Muscle of leg (tissue), 11 donors: ENCODE data around the gene AKAP13. TPM values are rescaled to one million over a fixed set of nuclear protein-coding genes. Genes with fewer than 3 reads are reported as not detected.

Experiments
- DNase-seq: peaks from one replicate; pipeline ENCODE4 v3.0.0; 2013
- H3K27ac ChIP-seq: one replicate; pipeline ENCODE4 v1.5.1; 2013; ENCODE audit warnings: mild to moderate bottlenecking, low read length, control low read depth
- H3K27me3 ChIP-seq: one replicate; pipeline ENCODE4 v1.6.1; 2013; ENCODE audit warnings: low read length; ENCODE audit not compliant: control insufficient read depth, insufficient read depth
- H3K36me3 ChIP-seq: one replicate; pipeline ENCODE4 v1.6.1; 2013; ENCODE audit warnings: low read length; ENCODE audit not compliant: control insufficient read depth, insufficient read depth
- H3K4me1 ChIP-seq: one replicate; pipeline ENCODE4 v1.6.1; 2013; ENCODE audit warnings: low read length; ENCODE audit not compliant: control insufficient read depth, insufficient read depth
- H3K4me3 ChIP-seq: one replicate; pipeline ENCODE4 v1.5.1; 2013; ENCODE audit warnings: low read length, control low read depth
- H3K9me3 ChIP-seq: replicated peaks from 2 replicates; pipeline ENCODE4 v1.6.1; 2013; ENCODE audit warnings: low read depth, low read length; ENCODE audit not compliant: control insufficient read depth
- WGBS: methylation state at CpG from one replicate; pipeline ENCODE4 v1.1.5; 2013; ENCODE audit warnings: missing lambda C conversion rate; ENCODE audit not compliant: insufficient coverage; 5-methylcytosine and 5-hydroxymethylcytosine counted together
- polyA plus RNA-seq, 8 donors: library from polyadenylated mRNA; unstranded; fragments of 120-200 nt; gene quantifications; one replicate each; pipeline versions ENCODE4 v1.2.1 to v1.2.3, GENCODE V29; 2013; ENCODE audit warnings: inconsistent platforms in 1 of 8, low replicate concordance in 1 of 8; ENCODE audit not compliant: insufficient read length in 8 of 8, insufficient read depth in 1 of 8
- total RNA-seq: library from RNA; stranded (reverse); fragments of 120-200 nt; gene quantifications from one replicate; pipeline ENCODE4 v1.2.4, GENCODE V29; 2013

The AKAP13 gene
- total and polyA plus RNA-seq, 9 donors = 65.2 to 90.9 (median 80.1) TPM

- WGBS = 70% methylated on average over 4 of the region's 8 CpGs
- Histone ChIP-seq H3K4me3 (no peak overlapping the region), H3K4me1 (peaks cover 17% of the 10 kb centered on the region), H3K27me3 (no peaks in the 10 kb centered on the region), H3K27ac (peak overlapping the region; percentile 73), H3K9me3 (no peaks in the 10 kb centered on the region), H3K36me3 (no peaks in the 10 kb centered on the region)
- peak; percentile 90 for DNase-seq
Observed at GRCh38 chr15:85504749-85505676, 124.6 kb downstream of the AKAP13 start.

GRCh38 chr15:85507114-85507513 is 126.7 kb downstream of the AKAP13 start:
- H3K4me1 ChIP-seq = peaks cover 11% of the 10 kb centered on the region
- no peaks in the 10 kb centered on the region for H3K9me3 ChIP-seq
- no peak overlapping the region for H3K27ac ChIP-seq
- H3K4me3 ChIP-seq = no peak overlapping the region
- H3K36me3 ChIP-seq = no peaks in the 10 kb centered on the region
- no CpG with 5 or more reads among the region's 2 CpGs for WGBS
- no peaks in the 10 kb centered on the region for H3K27me3 ChIP-seq
- DNase-seq = no peak

DNA sequence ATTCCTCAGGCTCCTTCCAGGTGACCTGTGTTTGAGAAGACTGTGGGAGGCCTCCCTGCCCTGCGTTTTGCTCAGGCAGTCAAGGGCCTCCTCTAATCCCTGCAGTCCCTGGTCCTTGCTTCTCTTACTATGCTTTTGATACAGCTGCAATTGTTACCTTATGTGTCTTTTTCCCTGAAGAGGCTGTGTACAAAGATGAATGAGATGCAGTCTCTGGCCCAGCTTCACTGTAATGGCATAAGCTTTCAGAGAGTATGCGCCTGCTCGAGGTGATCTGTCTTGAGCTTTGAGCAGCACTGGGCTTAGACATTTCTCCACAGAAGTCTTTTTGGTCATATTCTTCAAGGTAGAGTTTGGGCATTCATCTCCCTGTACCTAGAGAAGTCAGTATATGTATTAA is 129.6 kb downstream of the AKAP13 start:
- no peaks in the 10 kb centered on the region for H3K4me1 ChIP-seq
- H3K36me3 ChIP-seq = no peaks in the 10 kb centered on the region
- no peak for DNase-seq
- no CpG with 5 or more reads among the region's 3 CpGs for WGBS
- H3K27me3 ChIP-seq = no peaks in the 10 kb centered on the region
- H3K4me3 ChIP-seq = no peak overlapping the region
- H3K27ac ChIP-seq = no peak overlapping the region
- H3K9me3 ChIP-seq = no peaks in the 10 kb centered on the region

DNA sequence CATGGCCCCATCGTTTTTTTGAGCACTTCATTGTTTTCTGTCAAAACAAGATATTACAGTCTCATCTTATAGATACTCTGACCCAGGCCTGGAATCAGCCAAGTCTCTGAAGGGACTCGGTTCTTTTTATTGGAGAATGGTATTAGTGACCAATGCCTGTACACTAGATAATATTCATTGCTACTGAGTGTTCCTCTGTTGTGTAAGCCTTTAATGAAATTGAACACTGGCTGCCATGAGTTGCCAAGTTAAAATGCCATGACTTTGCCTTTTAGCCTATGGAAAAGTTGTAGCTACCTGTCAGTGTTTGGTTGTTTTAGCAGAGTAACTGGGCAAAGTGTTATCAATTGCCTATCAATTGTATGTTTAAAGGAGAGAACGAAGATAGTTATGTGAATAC is 134.0 kb downstream of the AKAP13 start:
- no peaks in the 10 kb centered on the region for H3K27me3 ChIP-seq

DNA sequence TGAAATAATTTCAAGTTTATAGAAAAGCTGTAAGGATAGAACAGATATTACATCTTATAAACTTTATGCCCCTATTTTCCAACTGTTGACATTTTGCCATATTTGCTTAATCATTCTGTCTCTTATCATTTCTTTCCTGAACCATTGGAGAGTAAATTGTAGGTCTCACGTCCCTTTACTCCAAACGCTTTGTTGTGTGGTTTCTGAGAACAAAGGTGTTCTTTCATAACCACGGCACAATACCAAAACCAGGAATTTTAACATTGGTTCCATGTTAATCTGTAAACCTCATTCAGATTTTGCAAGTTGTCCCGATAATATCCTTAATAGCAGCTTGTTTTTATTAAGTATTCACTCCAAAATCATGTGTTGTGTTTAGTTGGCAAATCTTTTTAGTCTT is 134.8 kb downstream of the AKAP13 start:
- no peaks in the 10 kb centered on the region for H3K9me3 ChIP-seq
- WGBS = no CpG with 5 or more reads among the region's 4 CpGs
- H3K27ac ChIP-seq = no peak overlapping the region
- H3K4me1 ChIP-seq = no peaks in the 10 kb centered on the region
- no peaks in the 10 kb centered on the region for H3K36me3 ChIP-seq
- H3K27me3 ChIP-seq = no peaks in the 10 kb centered on the region
- DNase-seq = no peak
- no peak overlapping the region for H3K4me3 ChIP-seq

More for the DNA sequence above, 134.0 kb downstream of the AKAP13 start:
- H3K36me3 ChIP-seq = no peaks in the 10 kb centered on the region
- no peak for DNase-seq
- no peaks in the 10 kb centered on the region for H3K9me3 ChIP-seq
- H3K4me3 ChIP-seq = no peak overlapping the region
- no CpG with 5 or more reads among the region's 3 CpGs for WGBS
- no peaks in the 10 kb centered on the region for H3K4me1 ChIP-seq
- no peak overlapping the region for H3K27ac ChIP-seq

GRCh38 chr15:85517086-85517485 is 136.7 kb downstream of the AKAP13 start:
- H3K27ac ChIP-seq = no peak overlapping the region
- H3K27me3 ChIP-seq = no peaks in the 10 kb centered on the region
- DNase-seq = no peak
- no peaks in the 10 kb centered on the region for H3K4me1 ChIP-seq
- no peak overlapping the region for H3K4me3 ChIP-seq
- WGBS = 33% methylated on average over 1 of the region's 1 CpG
- H3K36me3 ChIP-seq = no peaks in the 10 kb centered on the region
- H3K9me3 ChIP-seq = no peaks in the 10 kb centered on the region

- no peak overlapping the region for H3K27ac ChIP-seq
- H3K9me3 ChIP-seq = no peaks in the 10 kb centered on the region
- no peak overlapping the region for H3K4me3 ChIP-seq
- WGBS = 92% methylated on average over 2 of the region's 5 CpGs
- no peak for DNase-seq
- peaks cover 3% of the 10 kb centered on the region for H3K36me3 ChIP-seq
- no peaks in the 10 kb centered on the region for H3K27me3 ChIP-seq
- H3K4me1 ChIP-seq = no peaks in the 10 kb centered on the region
Observed at GRCh38 chr15:85518979-85519761, 138.8 kb downstream of the AKAP13 start.

DNA sequence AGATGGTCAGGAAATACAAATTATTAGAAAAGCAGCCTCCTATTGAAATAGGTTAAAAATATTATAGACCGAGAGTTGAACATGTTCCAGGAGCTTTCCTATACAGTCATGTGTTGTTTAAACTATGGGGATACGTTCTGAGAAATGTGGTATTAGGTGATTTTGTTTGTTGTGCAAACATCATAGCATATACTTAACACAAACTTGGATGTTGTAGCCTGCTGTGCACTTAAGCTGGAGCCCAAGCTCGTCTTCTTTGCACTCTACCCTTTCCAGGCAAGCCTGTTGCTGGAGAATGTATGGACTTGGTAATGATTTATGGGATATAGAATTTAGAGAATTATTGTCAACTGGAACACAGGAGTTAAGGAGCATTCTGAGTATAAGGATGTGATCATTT is 140.2 kb downstream of the AKAP13 start:
- Histone ChIP-seq H3K4me1 (no peaks in the 10 kb centered on the region), H3K27ac (no peak overlapping the region), H3K27me3 (no peaks in the 10 kb centered on the region), H3K36me3 (peaks cover 3% of the 10 kb centered on the region), H3K9me3 (no peaks in the 10 kb centered on the region), H3K4me3 (no peak overlapping the region)
- no CpG with 5 or more reads among the region's 3 CpGs for WGBS
- no peak for DNase-seq

DNA sequence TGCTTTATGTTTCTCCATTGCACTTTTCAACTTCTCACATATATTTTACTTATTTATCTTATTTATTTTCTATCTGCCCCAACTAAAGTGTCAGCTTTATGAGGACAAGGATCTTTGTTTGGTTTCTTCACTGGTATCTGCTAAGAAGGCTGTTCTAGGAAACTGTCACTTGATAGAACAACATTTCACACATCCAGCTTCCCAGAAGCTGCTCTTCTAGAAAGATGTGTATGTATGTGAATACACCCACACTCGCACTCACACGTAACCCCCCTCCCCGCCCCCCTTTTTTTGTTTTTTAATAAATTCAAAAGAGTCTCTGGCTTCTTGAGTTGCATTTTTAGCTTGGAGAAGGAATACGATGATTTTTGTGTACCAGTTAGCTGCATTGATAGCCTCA is 143.1 kb downstream of the AKAP13 start:
- Histone ChIP-seq H3K27me3 (no peaks in the 10 kb centered on the region), H3K4me3 (no peak overlapping the region), H3K27ac (no peak overlapping the region), H3K9me3 (no peaks in the 10 kb centered on the region), H3K4me1 (peaks cover 14% of the 10 kb centered on the region), H3K36me3 (peaks cover 3% of the 10 kb centered on the region)
- no peak for DNase-seq
- WGBS = 40% methylated on average over 1 of the region's 4 CpGs

- no peaks in the 10 kb centered on the region for H3K9me3 ChIP-seq
- H3K4me1 ChIP-seq = peaks cover 14% of the 10 kb centered on the region
- peaks cover 3% of the 10 kb centered on the region for H3K36me3 ChIP-seq
- DNase-seq = no peak
- H3K4me3 ChIP-seq = no peak overlapping the region
- no peaks in the 10 kb centered on the region for H3K27me3 ChIP-seq
- no peak overlapping the region for H3K27ac ChIP-seq
Observed at GRCh38 chr15:85525755-85526154, 145.4 kb downstream of the AKAP13 start.
